ENCODE results near the gene KCNK2. TPM values are rescaled to one million over a fixed set of nuclear protein-coding genes. Genes with fewer than 3 reads are reported as not detected.

KCNK2 gene
- polyA plus RNA-seq, 1 of the 3 experiments (the other 2 are of a cell fraction) = 12.2 TPM

GRCh38 chr1:215143497-215143896 is 61.0 kb downstream of the KCNK2 start:
- CTCF ChIA-PET = interaction anchor here (0.7 kb wide), 1 partner anchor 118 kb away, joined by 3 read pairs; no protein-coding TSS in a partner anchor
- H3K79me2 ChIP-seq (ENCODE audit: insufficient read depth) = no peaks in the 10 kb centered on the region; the same call in 1 of the 2 replicates
- H3K36me3 ChIP-seq (replicated peaks in 1 of 2; ENCODE audit: control insufficient read depth in 1 of 2, insufficient read depth in 2 of 2, low read length in 1 of 2) = peaks cover 0 to 8% of the 10 kb centered on the region in 2 experiments
- peaks cover 17% of the 10 kb centered on the region for H3K9me3 ChIP-seq
- no peak for TF ChIP-seq ELF1 (IDR thresholded peaks at IDR 0.05)
- no peak for TF ChIP-seq EP300 (IDR thresholded peaks at IDR 0.05; ENCODE audit: borderline replicate concordance in 1 of 2, low read depth in 1 of 2, low read length in 1 of 2)
- no peak for TF ChIP-seq TEAD4 (IDR thresholded peaks at IDR 0.05; ENCODE audit: borderline replicate concordance, insufficient read depth)
- no peak for TF ChIP-seq FOXJ3 (CRISPR knock-in tag; IDR thresholded peaks at IDR 0.05)
- TF ChIP-seq USF2 (IDR thresholded peaks at IDR 0.05; ENCODE audit: borderline replicate concordance, low read depth, low read length) = no peak
- no peak for TF ChIP-seq RAD21 (IDR thresholded peaks at IDR 0.05; ENCODE audit: low read length)
- TF ChIP-seq USF1 (IDR thresholded peaks at IDR 0.05; ENCODE audit: borderline replicate concordance, low read depth) = no peak
- TF ChIP-seq FOSL2 (IDR thresholded peaks at IDR 0.05; ENCODE audit: borderline replicate concordance, low read depth) = no peak
- no peak for TF ChIP-seq MEF2A (IDR thresholded peaks at IDR 0.05; ENCODE audit: borderline replicate concordance, low read depth)
- TF ChIP-seq NFIC (IDR thresholded peaks at IDR 0.05; ENCODE audit: borderline replicate concordance) = no peak
- no peak for TF ChIP-seq EZH2phosphoT487 (IDR thresholded peaks at IDR 0.05; ENCODE audit: borderline replicate concordance, low read depth)
- TF ChIP-seq RCOR1 (IDR thresholded peaks at IDR 0.05; ENCODE audit: low read length) = no peak
- TF ChIP-seq TAF1 (IDR thresholded peaks at IDR 0.05; ENCODE audit: borderline replicate concordance, low read depth, low read length) = no peak
- TF ChIP-seq YY1 (IDR thresholded peaks at IDR 0.05; ENCODE audit: low read depth) = no peak
- TF ChIP-seq FOXM1 (IDR thresholded peaks at IDR 0.05; ENCODE audit: low read depth) = no peak
- TF ChIP-seq NRF1 (IDR thresholded peaks at IDR 0.05; ENCODE audit: low read depth, low read length) = no peak
- no peak for TF ChIP-seq RFX5 (IDR thresholded peaks at IDR 0.05; ENCODE audit: low read length)
- TF ChIP-seq MXI1 (IDR thresholded peaks at IDR 0.05; ENCODE audit: low read depth, low read length) = no peak
- TF ChIP-seq PBX3 (IDR thresholded peaks at IDR 0.05) = no peak
- TF ChIP-seq MAX (IDR thresholded peaks at IDR 0.05; ENCODE audit: low read depth) = no peak
- no peaks in the 10 kb centered on the region for H3F3A ChIP-seq (replicated peaks; ENCODE audit: insufficient read depth)
- H3K27ac ChIP-seq (ENCODE audit: low read depth in 2 of 2, low read length in 1 of 2) = no peak overlapping the region
- H3K27me3 ChIP-seq (ENCODE audit: insufficient read depth) = no peaks in the 10 kb centered on the region
- H3K9me2 ChIP-seq = no peaks in the 10 kb centered on the region
- no peak overlapping the region for H3K4me3 ChIP-seq (ENCODE audit: low read depth in 2 of 2, low read length in 1 of 2)
- H3K4me1 ChIP-seq (ENCODE audit: control insufficient read depth in 1 of 2, insufficient read depth in 2 of 2, low read depth in 1 of 2, low read length in 1 of 2) = peaks cover 0 to 5% of the 10 kb centered on the region in 2 experiments; a peak in 1 of 4 replicates
- 66% methylated on average over 2 of the region's 2 CpGs for WGBS (ENCODE audit: low lambda C conversion rate)
- POLR2A ChIA-PET = no interaction called here
- H3K4me2 ChIP-seq = no peak overlapping the region
- H4K20me1 ChIP-seq (ENCODE audit: insufficient read depth) = no peaks in the 10 kb centered on the region
- no peak for DNase-seq
- no peak overlapping the region for H3K9ac ChIP-seq
- no peak overlapping the region for H2AFZ ChIP-seq (ENCODE audit: low read depth)
